A673 (cell line): Measurements from ENCODE around the gene DCANP1. TPM values are rescaled to one million over a fixed set of nuclear protein-coding genes. Genes with fewer than 3 reads are reported as not detected.

Experiments
- BruUV-seq: library from RNA; stranded (reverse); fragments of 400-500 nt; replicated peaks from 2 replicates; lab custom pipeline; 2021; lab: Mats Ljungman, UMichigan
- CTCF ChIA-PET: fragments of 300-600 bp; sonication (Branson Sonifier 250); formaldehyde crosslinking; loops from one replicate; lab custom pipeline; 2022; ENCODE audit warnings: antibody characterized with exemption; lab: Charles Lee
- POLR2A ChIA-PET: fragments of 300-600 bp; sonication (Branson Sonifier 250); formaldehyde crosslinking; loops from one replicate; lab custom pipeline; 2022; ENCODE audit warnings: antibody characterized with exemption; ENCODE audit not compliant: low non-redundant PET; lab: Charles Lee
- DNase-seq: peaks from one replicate; pipeline ENCODE4 v3.0.0-alpha.2; 2015; ENCODE audit warnings: low spot score
- H3K27ac ChIP-seq: fragments of 200-600 bp; sonication (generic); 2 replicates; pipeline ENCODE4 v1.5.1; 2016; ENCODE audit warnings: mixed run types, low read depth, mild to moderate bottlenecking, mixed read lengths, antibody characterized with exemption, low read length; ENCODE audit not compliant: poor library complexity, severe bottlenecking
- H3K27me3 ChIP-seq: fragments of 200-600 bp; sonication (generic); replicated peaks from 2 replicates; pipeline ENCODE4 v1.6.1; 2017; ENCODE audit warnings: mixed run types, low read depth, mild to moderate bottlenecking, mixed read lengths, antibody characterized with exemption, low read length; ENCODE audit not compliant: insufficient read depth, poor library complexity
- H3K36me3 ChIP-seq: fragments of 200-600 bp; sonication (generic); 2 replicates; pipeline ENCODE4 v1.6.1; 2016; ENCODE audit warnings: mixed run types, mild to moderate bottlenecking, mixed read lengths, antibody characterized with exemption, low read length; ENCODE audit not compliant: insufficient read depth, poor library complexity, severe bottlenecking
- H3K4me1 ChIP-seq: fragments of 200-600 bp; sonication (generic); 2 replicates; pipeline ENCODE4 v1.6.1; 2017; ENCODE audit warnings: mixed run types, mild to moderate bottlenecking, mixed read lengths, antibody characterized with exemption, low read length; ENCODE audit not compliant: insufficient read depth, poor library complexity, severe bottlenecking
- H3K4me3 ChIP-seq: fragments of 200-600 bp; sonication (generic); 2 replicates; pipeline ENCODE4 v1.5.1; 2016; ENCODE audit warnings: low read depth, mixed run types, mild to moderate bottlenecking, mixed read lengths, low read length; ENCODE audit not compliant: poor library complexity, severe bottlenecking
- H3K9me3 ChIP-seq: fragments of 200-600 bp; sonication (generic); 2 replicates; pipeline ENCODE4 v1.6.1; 2016; ENCODE audit warnings: mixed run types, low read depth, mild to moderate bottlenecking, mixed read lengths, antibody characterized with exemption, low read length; ENCODE audit not compliant: poor library complexity, severe bottlenecking
- CTCF ChIP-seq: fragments of 300-800, 200-600 bp; sonication (generic); conservative IDR thresholded peaks from 2 replicates; pipeline ENCODE4 v1.5.1; 2017; ENCODE audit warnings: low read depth, mild to moderate bottlenecking, antibody characterized with exemption, low read length, moderate library complexity, mixed read lengths
- EZH2 ChIP-seq: fragments of 200-600 bp; sonication (generic); IDR thresholded peaks from 2 replicates; pipeline ENCODE4 v1.6.1; 2017; ENCODE audit warnings: borderline replicate concordance, low read depth, mild to moderate bottlenecking, mixed read lengths, antibody characterized with exemption, low read length; ENCODE audit not compliant: poor library complexity, severe bottlenecking
- intact Hi-C: fragments of 100-400 bp; cut with micrococcal nuclease; formaldehyde crosslinking; loops from one replicate; pipeline ENCODE4 v1.10.0; 2022; ENCODE audit not compliant: unreplicated experiment
- total RNA-seq: library from RNA; stranded (reverse); gene quantifications from 2 replicates; pipeline ENCODE4 v1.2.3, GENCODE V29; 2021

Gene DCANP1
- total RNA-seq, 1 experiment from 2014 or later: not detected

GRCh38 chr5:135446615-135447014 lies 533 bp downstream of the DCANP1 start:
- Histone ChIP-seq H3K36me3 (no peaks in the 10 kb centered on the region), H3K27ac (no peak overlapping the region), H3K4me3 (no peak overlapping the region), H3K27me3 (peaks cover 4% of the 10 kb centered on the region), H3K4me1 (no peaks in the 10 kb centered on the region), H3K9me3 (no peaks in the 10 kb centered on the region)
- TF ChIP-seq CTCF: no peak
- TF ChIP-seq EZH2: no peak
- BruUV-seq: no TSS peak
- DNase-seq: no peak
- intact Hi-C loops: no loop called here
- ChIA-PET POLR2A (no interaction called here), CTCF (interaction anchor here (1.2 kb wide), 1 partner anchor 11 kb away, joined by 4 read pairs; no protein-coding TSS in a partner anchor)

DNA sequence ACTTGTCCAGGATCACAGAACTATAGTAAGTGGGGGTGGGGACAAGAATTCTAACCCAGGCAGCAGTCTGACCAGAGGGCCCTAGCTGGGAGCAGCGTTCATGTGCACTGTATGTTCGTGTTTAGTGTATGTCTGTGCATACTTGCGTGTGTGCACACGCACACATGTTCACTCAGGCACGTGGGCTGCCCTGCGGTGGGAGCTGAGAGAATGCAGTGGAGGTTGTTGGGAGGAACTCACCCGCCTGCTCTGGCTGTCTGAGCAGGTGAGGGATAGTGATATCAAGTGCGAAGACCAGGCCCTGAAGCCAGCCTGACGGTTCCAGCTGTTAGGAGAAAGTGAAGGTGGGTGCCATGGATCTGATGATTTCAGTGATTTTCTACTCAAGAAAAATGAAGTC lies 942 bp downstream of the DCANP1 start:
- POLR2A ChIA-PET: no interaction called here
- BruUV-seq: no TSS peak
- H3K9me3 ChIP-seq: no peaks in the 10 kb centered on the region

GRCh38 chr5:135445306-135445985 lies 1.7 kb downstream of the DCANP1 start:
- DNase-seq: no peak
- Histone ChIP-seq H3K9me3 (no peaks in the 10 kb centered on the region), H3K27ac (no peak overlapping the region), H3K4me1 (no peaks in the 10 kb centered on the region), H3K4me3 (no peak overlapping the region), H3K27me3 (peaks cover 3% of the 10 kb centered on the region), H3K36me3 (no peaks in the 10 kb centered on the region)
- ChIA-PET POLR2A (no interaction called here), CTCF (interaction anchor here (0.7 to 1.2 kb wide), 2 partner anchors 12 to 241 kb away, joined by 3 to 4 read pairs; no protein-coding TSS in a partner anchor)
- no TSS peak for BruUV-seq
- TF ChIP-seq CTCF (no peak), EZH2 (no peak)
- intact Hi-C loops: no loop called here

More for the DNA sequence above, 942 bp downstream of the DCANP1 start:
- no peaks in the 10 kb centered on the region for H3K4me1 ChIP-seq
- peaks cover 3% of the 10 kb centered on the region for H3K27me3 ChIP-seq
- no peak for TF ChIP-seq EZH2
- intact Hi-C loops: no loop called here
- H3K27ac ChIP-seq: no peak overlapping the region
- no peak overlapping the region for H3K4me3 ChIP-seq
- CTCF ChIA-PET: interaction anchor here (1.2 kb wide), 1 partner anchor 11 kb away, joined by 4 read pairs; no protein-coding TSS in a partner anchor
- H3K36me3 ChIP-seq: no peaks in the 10 kb centered on the region
- no peak for DNase-seq
